ENCODE measurements around the gene CHRNA9. TPM values are rescaled to one million over a fixed set of nuclear protein-coding genes. Genes with fewer than 3 reads are reported as not detected.
"Not testable (repeated sequence)": the region's sequence is repeated elsewhere in the genome, so short reads cannot be mapped to it uniquely, and the experiment has no call there.

Gene CHRNA9
- total RNA-seq, 2 experiments from 2014 or later = not detected

DNA sequence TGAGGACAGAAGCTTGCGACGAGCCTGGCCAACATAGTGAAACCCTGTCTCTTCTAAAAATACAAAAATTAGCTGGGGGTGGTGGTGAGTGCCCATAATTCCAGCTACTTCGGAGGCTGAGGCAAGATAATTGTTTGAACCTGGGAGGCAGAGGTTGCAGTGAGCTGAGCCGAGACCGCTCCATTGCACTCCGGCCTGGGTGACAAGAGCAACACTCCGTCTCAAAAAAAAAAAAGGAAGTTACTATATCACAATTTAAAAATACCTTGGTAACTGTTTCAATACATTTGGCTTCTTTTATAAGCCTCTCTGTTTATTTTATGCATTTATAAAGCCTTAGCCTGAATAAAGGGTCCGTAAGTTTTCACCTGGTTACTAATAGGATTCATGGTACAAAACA lies 46.6 kb upstream of the CHRNA9 start:
- no peak for DNase-seq (ENCODE audit: low spot score)
- intact Hi-C loops (cut with micrococcal nuclease; ENCODE audit: unreplicated experiment) = no loop called here
- H3K36me3 ChIP-seq (ENCODE audit: insufficient read depth, low read length) = no peaks in the 10 kb centered on the region
- TF ChIP-seq EZH2phosphoT487 (IDR thresholded peaks at IDR 0.05; ENCODE audit: borderline replicate concordance, low read depth, low read length) (no peak), CTCF (conservative IDR thresholded peaks at IDR 0.05; ENCODE audit: low read length) (no peak)
- peaks cover 26% of the 10 kb centered on the region for H3K4me1 ChIP-seq (ENCODE audit: insufficient read depth, low read length, poor library complexity, severe bottlenecking)
- no peaks in the 10 kb centered on the region for H3K9me2 ChIP-seq (ENCODE audit: insufficient read depth, low read length)
- no peak overlapping the region for H3K27ac ChIP-seq (ENCODE audit: low read depth, low read length, poor library complexity, severe bottlenecking)
- no peak overlapping the region; the same call in 1 of the 2 replicates for H2AFZ ChIP-seq (ENCODE audit: low read length)
- no peaks in the 10 kb centered on the region for H3K79me2 ChIP-seq (ENCODE audit: insufficient read depth, low read depth, low read length)
- POLR2A ChIA-PET = interaction anchor here (1.1 to 1.8 kb wide), 2 partner anchors 10 to 18 kb away, joined by 4 read pairs; no protein-coding TSS in a partner anchor
- CTCF ChIA-PET (ENCODE audit: unreplicated experiment) = no interaction called here
- H3K9me3 ChIP-seq (ENCODE audit: low read length) = no peaks in the 10 kb centered on the region
- no peak overlapping the region for H3K4me3 ChIP-seq (ENCODE audit: low read depth, low read length, poor library complexity, severe bottlenecking)
- H3K4me2 ChIP-seq (ENCODE audit: low read length) = no peak overlapping the region
- H4K20me1 ChIP-seq (ENCODE audit: insufficient read depth, low read length) = no peaks in the 10 kb centered on the region
- BruUV-seq (replicated peaks) = no TSS peak

DNA sequence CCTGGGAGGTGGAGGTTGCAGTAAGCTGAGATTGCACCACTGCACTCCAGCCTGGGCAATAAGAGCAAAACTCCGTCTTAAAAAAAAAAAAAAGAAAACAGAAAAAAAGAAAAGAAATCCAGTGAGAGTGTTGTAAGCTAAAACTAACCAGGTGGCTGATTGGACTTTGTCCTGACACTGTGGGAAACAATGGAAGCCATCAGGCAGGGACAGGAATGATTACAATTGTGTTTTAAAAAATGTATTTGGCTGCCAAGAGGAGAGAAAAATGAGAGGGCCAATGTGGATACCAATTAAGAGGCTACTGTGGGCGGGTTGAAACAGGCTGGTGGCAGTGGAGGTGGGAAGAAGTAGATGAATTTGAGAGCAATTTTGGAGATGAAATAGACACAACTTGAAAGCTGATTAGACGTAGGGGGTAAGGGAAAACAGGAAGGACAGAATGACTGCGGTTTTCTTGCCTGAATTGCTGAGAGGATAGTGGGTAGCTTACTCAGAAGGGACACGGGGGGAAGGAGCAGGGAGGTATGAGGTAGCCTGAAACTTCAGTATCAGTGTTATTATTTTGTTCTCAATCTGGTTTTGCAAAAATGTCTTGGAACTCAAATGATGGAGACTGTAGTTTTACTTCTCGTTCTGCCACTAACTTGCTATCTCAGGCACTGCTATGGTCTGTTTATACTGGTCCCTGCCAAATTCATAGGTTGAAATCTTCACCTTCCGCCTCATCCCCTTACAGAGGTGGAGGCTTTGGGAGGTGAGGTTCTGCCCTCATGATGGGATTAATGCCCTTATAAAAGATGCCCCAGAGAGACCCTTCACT lies 45.6 kb upstream of the CHRNA9 start:
- TF ChIP-seq EZH2phosphoT487 (IDR thresholded peaks at IDR 0.05; ENCODE audit: borderline replicate concordance, low read depth, low read length) (no peak), CTCF (conservative IDR thresholded peaks at IDR 0.05; ENCODE audit: low read length) (no peak)
- Histone ChIP-seq H3K9me2 (ENCODE audit: insufficient read depth, low read length) (no peaks in the 10 kb centered on the region), H3K79me2 (ENCODE audit: insufficient read depth, low read depth, low read length) (no peaks in the 10 kb centered on the region), H3K36me3 (ENCODE audit: insufficient read depth, low read length) (no peaks in the 10 kb centered on the region), H3K4me2 (ENCODE audit: low read length) (peak overlapping the region; percentile 37; the same call in 1 of the 2 replicates), H2AFZ (ENCODE audit: low read length) (peak overlapping the region; percentile 80), H3K27ac (ENCODE audit: low read depth, low read length, poor library complexity, severe bottlenecking) (no peak overlapping the region), H4K20me1 (ENCODE audit: insufficient read depth, low read length) (no peaks in the 10 kb centered on the region), H3K4me1 (ENCODE audit: insufficient read depth, low read length, poor library complexity, severe bottlenecking) (peaks cover 21% of the 10 kb centered on the region), H3K4me3 (ENCODE audit: low read depth, low read length, poor library complexity, severe bottlenecking) (no peak overlapping the region), H3K9me3 (ENCODE audit: low read length) (no peaks in the 10 kb centered on the region)
- DNase-seq (ENCODE audit: low spot score) = no peak
- BruUV-seq (replicated peaks) = no TSS peak
- POLR2A ChIA-PET = interaction anchor here (0.6 to 1.8 kb wide), 9 partner anchors 9 to 356 kb away, joined by 3 to 5 read pairs (median 3); no protein-coding TSS in a partner anchor
- CTCF ChIA-PET (ENCODE audit: unreplicated experiment) = interaction anchor here (1.1 kb wide), 1 partner anchor 15 kb away, joined by 5 read pairs; no protein-coding TSS in a partner anchor
- intact Hi-C loops (cut with micrococcal nuclease; ENCODE audit: unreplicated experiment) = no loop called here

- H4K20me1 ChIP-seq (ENCODE audit: insufficient read depth, low read length); H3K4me2 ChIP-seq (ENCODE audit: low read length); H3K27ac ChIP-seq (ENCODE audit: low read depth, low read length, poor library complexity, severe bottlenecking); H3K9me3 ChIP-seq (ENCODE audit: low read length); H3K36me3 ChIP-seq (ENCODE audit: insufficient read depth, low read length); BruUV-seq (replicated peaks); CTCF ChIA-PET (ENCODE audit: unreplicated experiment); DNase-seq (ENCODE audit: low spot score); intact Hi-C loops (cut with micrococcal nuclease; ENCODE audit: unreplicated experiment); H3K9me2 ChIP-seq (ENCODE audit: insufficient read depth, low read length); H3K79me2 ChIP-seq (ENCODE audit: insufficient read depth, low read depth, low read length); H2AFZ ChIP-seq (ENCODE audit: low read length); H3K4me3 ChIP-seq (ENCODE audit: low read depth, low read length, poor library complexity, severe bottlenecking): not testable (repeated sequence)
- POLR2A ChIA-PET = interaction anchor here (0.6 to 1.8 kb wide), 5 partner anchors 11 to 355 kb away, joined by 3 to 5 read pairs (median 3); no protein-coding TSS in a partner anchor
- H3K4me1 ChIP-seq (ENCODE audit: insufficient read depth, low read length, poor library complexity, severe bottlenecking) = peaks cover 21% of the 10 kb centered on the region
These were observed 44.4 kb upstream of the CHRNA9 start for GRCh38 chr4:40290611-40291186.
